HepG2 (cell line): ENCODE measurements around the gene CPS1. TPM values are rescaled to one million over a fixed set of nuclear protein-coding genes. Genes with fewer than 3 reads are reported as not detected.

Experiments
- ARNTL ChIP-seq: sonication (generic); formaldehyde crosslinking; IDR thresholded peaks from 2 replicates; pipeline ENCODE4 v1.4.0; 2020; ENCODE audit warnings: mild to moderate bottlenecking, missing genetic modification reagents
- FOXO1 ChIP-seq: sonication (generic); formaldehyde crosslinking; IDR thresholded peaks from 2 replicates; pipeline ENCODE4 v1.4.0; 2020; ENCODE audit warnings: missing genetic modification reagents
- ISL2 ChIP-seq: sonication (generic); formaldehyde crosslinking; IDR thresholded peaks from 2 replicates; pipeline ENCODE4 v1.5.0; 2020; ENCODE audit warnings: missing genetic modification reagents
- MAFK ChIP-seq, 2 experiments: IDR thresholded peaks in 1 of 2; conservative IDR thresholded peaks in 1 of 2; 2 replicates each; pipeline ENCODE4 v1.6.1; 2011; ENCODE audit warnings: improper control_type of control experiment in 2 of 2, low read length in 2 of 2
- MZF1 ChIP-seq: sonication (generic); formaldehyde crosslinking; IDR thresholded peaks from 2 replicates; pipeline ENCODE4 v1.8.1; 2023; ENCODE audit warnings: mild to moderate bottlenecking, missing genetic modification reagents, borderline replicate concordance
- POGZ ChIP-seq: sonication (generic); formaldehyde crosslinking; IDR thresholded peaks from 2 replicates; pipeline ENCODE4 v1.4.0; 2020; ENCODE audit warnings: mild to moderate bottlenecking, missing genetic modification reagents
- RFX3 ChIP-seq: IDR thresholded peaks from 2 replicates; pipeline ENCODE4 v1.6.1; 2016; ENCODE audit warnings: missing biosample characterization, missing genetic modification reagents
- RXRB ChIP-seq: IDR thresholded peaks from 2 replicates; pipeline ENCODE4 v1.6.1; 2016; ENCODE audit warnings: borderline replicate concordance, missing genetic modification reagents, missing compliant biosample characterization
- SATB2 ChIP-seq: sonication (generic); formaldehyde crosslinking; IDR thresholded peaks from 2 replicates; pipeline ENCODE4 v1.5.0; 2020; ENCODE audit warnings: missing genetic modification reagents
- TCF7L2 ChIP-seq: IDR thresholded peaks from 2 replicates; pipeline ENCODE4 v1.6.1; 2011; ENCODE audit warnings: mild to moderate bottlenecking, low read depth, low read length, moderate library complexity
- THAP11 ChIP-seq: IDR thresholded peaks from 2 replicates; pipeline ENCODE4 v1.6.1; 2016; ENCODE audit warnings: missing biosample characterization, missing genetic modification reagents
- ZNF121 ChIP-seq: sonication (generic); formaldehyde crosslinking; IDR thresholded peaks from 2 replicates; pipeline ENCODE4 v1.5.0; 2020; ENCODE audit warnings: mild to moderate bottlenecking, missing genetic modification reagents
- ZNF124 ChIP-seq: sonication (generic); formaldehyde crosslinking; IDR thresholded peaks from 2 replicates; pipeline ENCODE4 v1.4.0; 2020; ENCODE audit warnings: missing genetic modification reagents
- ZNF224 ChIP-seq: sonication (generic); formaldehyde crosslinking; IDR thresholded peaks from 2 replicates; pipeline ENCODE4 v1.5.0; 2020; ENCODE audit warnings: mild to moderate bottlenecking, missing genetic modification reagents
- ZNF230 ChIP-seq: sonication (generic); formaldehyde crosslinking; IDR thresholded peaks from 2 replicates; pipeline ENCODE4 v1.4.0; 2020; ENCODE audit warnings: mild to moderate bottlenecking, missing genetic modification reagents
- ZNF431 ChIP-seq: sonication (generic); formaldehyde crosslinking; IDR thresholded peaks from 2 replicates; pipeline ENCODE4 v1.9.0; 2022; ENCODE audit warnings: missing genetic modification reagents, low read depth, mild to moderate bottlenecking, borderline replicate concordance
- ZNF44 ChIP-seq: sonication (generic); formaldehyde crosslinking; IDR thresholded peaks from 2 replicates; pipeline ENCODE4 v1.5.1; 2020; ENCODE audit warnings: mild to moderate bottlenecking, missing genetic modification reagents
- ZNF530 ChIP-seq: sonication (generic); formaldehyde crosslinking; IDR thresholded peaks from 2 replicates; pipeline ENCODE4 v1.5.0; 2020; ENCODE audit warnings: low read depth, mild to moderate bottlenecking, missing genetic modification reagents
- ZNF644 ChIP-seq: IDR thresholded peaks from 2 replicates; pipeline ENCODE4 v1.6.1; 2016; ENCODE audit warnings: low read depth
- polyA plus RNA-seq, 8 experiments: library from polyadenylated mRNA; depleted of rRNA in 3 of 8; stranded (reverse) in 7 of 8; unstranded in 1 of 8; fragments of >200 nt; fragmentation: Illumina TruSeq in 4 of 8; extraction: Trizol in 4 of 8; gene quantifications; 2 replicates each; pipeline versions ENCODE4 v1.2.1 to v1.2.3, GENCODE V29; 2011 to 2016; ENCODE audit warnings: low read depth in 4 of 8, missing spikeins in 1 of 8, mixed read lengths in 1 of 8; ENCODE audit not compliant: insufficient read depth in 1 of 8
- total RNA-seq, 5 experiments: library from RNA; depleted of rRNA; stranded (reverse); fragments of >200 nt; fragmentation: Illumina TruSeq; extraction: Trizol; gene quantifications; 2 replicates each; pipeline ENCODE4 v1.2.3, GENCODE V29; 2016; ENCODE audit warnings: low read depth in 1 of 5
- TF ChIP-seq, protein P1 (sequence below): fragments of 450-650 bp; IDR thresholded peaks from 2 replicates; pipeline ENCODE4 v1.6.1; 2017; ENCODE audit warnings: mild to moderate bottlenecking
- TF ChIP-seq, protein P2 (sequence below): sonication (generic); formaldehyde crosslinking; IDR thresholded peaks from 2 replicates; pipeline ENCODE4 v1.5.0; 2020; ENCODE audit warnings: mild to moderate bottlenecking, missing genetic modification reagents, borderline replicate concordance
- TF ChIP-seq, protein P3 (sequence below): IDR thresholded peaks from 2 replicates; pipeline ENCODE4 v1.6.1; 2016
- TF ChIP-seq, protein P4 (sequence below): sonication (generic); formaldehyde crosslinking; IDR thresholded peaks from 2 replicates; pipeline ENCODE4 v1.4.0; 2020; ENCODE audit warnings: missing genetic modification reagents, borderline replicate concordance

Gene CPS1
- total and polyA plus RNA-seq, 2 of the 13 experiments (the other 11 are each of a cell fraction or from before 2014, with no cell fraction given), result 24.4 to 51.7 TPM

DNA sequence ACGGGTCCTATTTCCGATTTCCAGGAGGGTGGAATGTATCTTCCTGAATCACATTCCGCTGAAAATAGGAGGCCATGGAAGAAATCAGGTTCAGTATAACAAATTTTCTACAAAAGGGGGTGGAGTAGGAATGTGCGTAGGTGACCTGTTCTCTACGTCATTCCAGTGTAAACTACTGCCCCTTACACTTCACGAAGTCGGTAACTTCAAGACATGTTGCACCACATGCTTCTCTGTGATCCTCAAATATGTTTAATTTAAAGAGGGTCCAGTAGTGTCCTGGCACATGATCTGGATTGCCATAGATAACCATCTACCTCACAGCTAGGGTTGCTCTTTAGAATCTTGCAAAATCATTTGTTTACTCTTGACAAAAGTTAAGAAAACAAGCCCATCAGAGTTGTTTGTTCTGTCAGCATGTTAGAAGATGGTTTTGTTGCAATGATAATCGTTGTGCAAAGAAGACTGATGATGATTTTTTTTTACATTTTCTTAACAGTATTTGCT, 7.5 kb upstream of the CPS1 start (continued):
- TF ChIP-seq, protein P1, sequence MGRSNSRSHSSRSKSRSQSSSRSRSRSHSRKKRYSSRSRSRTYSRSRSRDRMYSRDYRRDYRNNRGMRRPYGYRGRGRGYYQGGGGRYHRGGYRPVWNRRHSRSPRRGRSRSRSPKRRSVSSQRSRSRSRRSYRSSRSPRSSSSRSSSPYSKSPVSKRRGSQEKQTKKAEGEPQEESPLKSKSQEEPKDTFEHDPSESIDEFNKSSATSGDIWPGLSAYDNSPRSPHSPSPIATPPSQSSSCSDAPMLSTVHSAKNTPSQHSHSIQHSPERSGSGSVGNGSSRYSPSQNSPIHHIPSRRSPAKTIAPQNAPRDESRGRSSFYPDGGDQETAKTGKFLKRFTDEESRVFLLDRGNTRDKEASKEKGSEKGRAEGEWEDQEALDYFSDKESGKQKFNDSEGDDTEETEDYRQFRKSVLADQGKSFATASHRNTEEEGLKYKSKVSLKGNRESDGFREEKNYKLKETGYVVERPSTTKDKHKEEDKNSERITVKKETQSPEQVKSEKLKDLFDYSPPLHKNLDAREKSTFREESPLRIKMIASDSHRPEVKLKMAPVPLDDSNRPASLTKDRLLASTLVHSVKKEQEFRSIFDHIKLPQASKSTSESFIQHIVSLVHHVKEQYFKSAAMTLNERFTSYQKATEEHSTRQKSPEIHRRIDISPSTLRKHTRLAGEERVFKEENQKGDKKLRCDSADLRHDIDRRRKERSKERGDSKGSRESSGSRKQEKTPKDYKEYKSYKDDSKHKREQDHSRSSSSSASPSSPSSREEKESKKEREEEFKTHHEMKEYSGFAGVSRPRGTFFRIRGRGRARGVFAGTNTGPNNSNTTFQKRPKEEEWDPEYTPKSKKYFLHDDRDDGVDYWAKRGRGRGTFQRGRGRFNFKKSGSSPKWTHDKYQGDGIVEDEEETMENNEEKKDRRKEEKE, result no peak
- TF ChIP-seq ZNF230 (CRISPR knock-in tag) (peak; percentile 54; the same call in 1 of the 2 replicates), MAFK (conservative IDR thresholded peaks at IDR 0.05 in 1 of 2, IDR thresholded peaks at IDR 0.05 in 1 of 2; ENCODE audit: low read length in 2 of 2) (peak; percentile 0 to 40; a peak in 2 of 4 replicates), ZNF121 (CRISPR knock-in tag) (peak; percentile 52; the same call in 1 of the 2 replicates), SATB2 (CRISPR knock-in tag) (0 out of 2 replicates have a peak, but pooled peaks have one; percentile 32), RFX3 (CRISPR knock-in tag) (0 out of 2 replicates have a peak, but pooled peaks have one; percentile 20), ZNF530 (CRISPR knock-in tag) (no peak), TCF7L2 (peak; percentile 71; the same call in 1 of the 2 replicates), ZNF644 (CRISPR knock-in tag) (0 out of 2 replicates have a peak, but pooled peaks have one; percentile 68), ARNTL (CRISPR knock-in tag) (peak; percentile 87), THAP11 (CRISPR knock-in tag) (peak; percentile 86), ZNF431 (no peak; the same call in 1 of the 2 replicates), ZNF124 (CRISPR knock-in tag) (peak; percentile 81), ZNF224 (CRISPR knock-in tag) (no peak), ZNF44 (CRISPR knock-in tag) (no peak), FOXO1 (peak; percentile 96), POGZ (CRISPR knock-in tag) (peak; percentile 98), MZF1 (CRISPR knock-in tag) (no peak), ISL2 (CRISPR knock-in tag) (peak; percentile 99), RXRB (CRISPR knock-in tag) (peak; percentile 91)
- TF ChIP-seq, protein P2, sequence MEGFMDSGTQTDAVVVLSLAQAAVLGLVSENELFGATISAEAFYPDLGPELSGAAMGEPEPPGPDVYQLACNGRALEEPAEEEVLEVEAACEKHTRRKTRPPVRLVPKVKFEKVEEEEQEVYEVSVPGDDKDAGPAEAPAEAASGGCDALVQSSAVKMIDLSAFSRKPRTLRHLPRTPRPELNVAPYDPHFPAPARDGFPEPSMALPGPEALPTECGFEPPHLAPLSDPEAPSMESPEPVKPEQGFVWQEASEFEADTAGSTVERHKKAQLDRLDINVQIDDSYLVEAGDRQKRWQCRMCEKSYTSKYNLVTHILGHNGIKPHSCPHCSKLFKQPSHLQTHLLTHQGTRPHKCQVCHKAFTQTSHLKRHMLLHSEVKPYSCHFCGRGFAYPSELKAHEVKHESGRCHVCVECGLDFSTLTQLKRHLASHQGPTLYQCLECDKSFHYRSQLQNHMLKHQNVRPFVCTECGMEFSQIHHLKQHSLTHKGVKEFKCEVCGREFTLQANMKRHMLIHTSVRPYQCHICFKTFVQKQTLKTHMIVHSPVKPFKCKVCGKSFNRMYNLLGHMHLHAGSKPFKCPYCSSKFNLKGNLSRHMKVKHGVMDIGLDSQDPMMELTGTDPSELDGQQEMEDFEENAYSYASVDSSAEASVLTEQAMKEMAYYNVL, result peak; percentile 72; the same call in 1 of the 2 replicates
- TF ChIP-seq, protein P3, sequence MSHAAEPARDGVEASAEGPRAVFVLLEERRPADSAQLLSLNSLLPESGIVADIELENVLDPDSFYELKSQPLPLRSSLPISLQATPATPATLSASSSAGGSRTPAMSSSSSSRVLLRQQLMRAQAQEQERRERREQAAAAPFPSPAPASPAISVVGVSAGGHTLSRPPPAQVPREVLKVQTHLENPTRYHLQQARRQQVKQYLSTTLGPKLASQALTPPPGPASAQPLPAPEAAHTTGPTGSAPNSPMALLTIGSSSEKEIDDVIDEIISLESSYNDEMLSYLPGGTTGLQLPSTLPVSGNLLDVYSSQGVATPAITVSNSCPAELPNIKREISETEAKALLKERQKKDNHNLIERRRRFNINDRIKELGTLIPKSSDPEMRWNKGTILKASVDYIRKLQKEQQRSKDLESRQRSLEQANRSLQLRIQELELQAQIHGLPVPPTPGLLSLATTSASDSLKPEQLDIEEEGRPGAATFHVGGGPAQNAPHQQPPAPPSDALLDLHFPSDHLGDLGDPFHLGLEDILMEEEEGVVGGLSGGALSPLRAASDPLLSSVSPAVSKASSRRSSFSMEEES (CRISPR knock-in tag), result peak; percentile 96
- TF ChIP-seq, protein P4, sequence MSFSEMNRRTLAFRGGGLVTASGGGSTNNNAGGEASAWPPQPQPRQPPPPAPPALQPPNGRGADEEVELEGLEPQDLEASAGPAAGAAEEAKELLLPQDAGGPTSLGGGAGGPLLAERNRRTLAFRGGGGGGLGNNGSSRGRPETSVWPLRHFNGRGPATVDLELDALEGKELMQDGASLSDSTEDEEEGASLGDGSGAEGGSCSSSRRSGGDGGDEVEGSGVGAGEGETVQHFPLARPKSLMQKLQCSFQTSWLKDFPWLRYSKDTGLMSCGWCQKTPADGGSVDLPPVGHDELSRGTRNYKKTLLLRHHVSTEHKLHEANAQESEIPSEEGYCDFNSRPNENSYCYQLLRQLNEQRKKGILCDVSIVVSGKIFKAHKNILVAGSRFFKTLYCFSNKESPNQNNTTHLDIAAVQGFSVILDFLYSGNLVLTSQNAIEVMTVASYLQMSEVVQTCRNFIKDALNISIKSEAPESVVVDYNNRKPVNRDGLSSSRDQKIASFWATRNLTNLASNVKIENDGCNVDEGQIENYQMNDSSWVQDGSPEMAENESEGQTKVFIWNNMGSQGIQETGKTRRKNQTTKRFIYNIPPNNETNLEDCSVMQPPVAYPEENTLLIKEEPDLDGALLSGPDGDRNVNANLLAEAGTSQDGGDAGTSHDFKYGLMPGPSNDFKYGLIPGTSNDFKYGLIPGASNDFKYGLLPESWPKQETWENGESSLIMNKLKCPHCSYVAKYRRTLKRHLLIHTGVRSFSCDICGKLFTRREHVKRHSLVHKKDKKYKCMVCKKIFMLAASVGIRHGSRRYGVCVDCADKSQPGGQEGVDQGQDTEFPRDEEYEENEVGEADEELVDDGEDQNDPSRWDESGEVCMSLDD (CRISPR knock-in tag), result no peak
